Left lung (tissue), 10 donors: ENCODE data around the gene RASSF5. TPM values are rescaled to one million over a fixed set of nuclear protein-coding genes. Genes with fewer than 3 reads are reported as not detected.

Experiments
- ATAC-seq: fragments of 200-7000 bp; cut with Tn5 transposase; one replicate; pipeline ENCODE4 v1.9.1; 2020; ENCODE audit warnings: moderate library complexity
- DNase-seq, 4 donors: peaks; one replicate each; pipeline ENCODE4 v3.0.0-alpha.2; 2013 to 2020
- H3K27ac ChIP-seq, 2 donors: fragments of 200-600 bp; sonication (generic) in 1 of 2; one replicate each; pipeline versions ENCODE4 v1.5.0 to v1.8.0; 2020 to 2021
- H3K27me3 ChIP-seq, 2 donors: fragments of 200-600 bp; sonication (generic) in 1 of 2; one replicate each; pipeline versions ENCODE4 v1.5.0 to v1.8.0; 2020 to 2021
- H3K36me3 ChIP-seq, 2 donors: fragments of 200-600 bp; sonication (generic) in 1 of 2; one replicate each; pipeline versions ENCODE4 v1.5.0 to v1.8.0; 2020 to 2021
- H3K4me1 ChIP-seq, 2 donors: fragments of 200-600 bp; one replicate each; pipeline ENCODE4 v1.8.0; 2021
- H3K4me3 ChIP-seq, 2 donors: fragments of 200-600 bp; sonication (generic) in 1 of 2; one replicate each; pipeline versions ENCODE4 v1.5.0 to v1.8.0; 2020 to 2021; ENCODE audit warnings: mild to moderate bottlenecking in 1 of 2
- H3K9me3 ChIP-seq, 2 donors: fragments of 200-600 bp; sonication (generic) in 1 of 2; one replicate each; pipeline versions ENCODE4 v1.5.0 to v1.8.0; 2020 to 2021
- CTCF ChIP-seq, 2 donors: fragments of 200-600 bp; sonication (generic) in 1 of 2; IDR thresholded peaks; one replicate each; pipeline versions ENCODE4 v1.5.0 to v1.8.0; 2021; ENCODE audit warnings: antibody characterized with exemption in 2 of 2
- intact Hi-C, 2 donors: fragments of 100-400 bp; cut with DNase I; formaldehyde crosslinking; loops; one replicate each; pipeline versions ENCODE4 v1.11.2 to v1.14.2; 2022
- polyA plus RNA-seq, 6 donors: library from polyadenylated mRNA; unstranded; fragments of 120-200 nt; gene quantifications; one replicate each; pipeline ENCODE4 v1.2.1, GENCODE V29; 2013; ENCODE audit not compliant: insufficient read length in 6 of 6
- total RNA-seq, 2 donors: library from RNA; stranded (reverse); fragmentation: NEBNext Ultra II Directional; extraction: Animal tissue kit (Norgen Biotek cat#: 25700); gene quantifications; one replicate each; pipeline ENCODE4 v1.2.1, GENCODE V29; 2021
- donor health status: DM: no; HTN: yes; CAD: no.
- donor health status: DM: no; HTN: no; CAD: no.

Gene RASSF5
- total and polyA plus RNA-seq, 8 donors, result 5.8 to 40.9 (median 11.6) TPM

- intact Hi-C loops, result loop anchor here in 1 of 2 donors (5.0 kb wide), 2 partner anchors 37 to 97 kb away; no protein-coding TSS in a partner anchor
- H3K4me1 ChIP-seq, result peaks cover 0 to 74% of the 10 kb centered on the region in 2 donors
- H3K27me3 ChIP-seq, result no peaks in the 10 kb centered on the region
- H3K36me3 ChIP-seq, result peaks cover 0 to 67% of the 10 kb centered on the region in 2 donors
- H3K27ac ChIP-seq, result peak overlapping the region in 1 of 2 donors; percentile 20
- TF ChIP-seq CTCF (IDR thresholded peaks at IDR 0.05), result no peak
- DNase-seq (no peak), ATAC-seq (no peak)
- no peaks in the 10 kb centered on the region for H3K9me3 ChIP-seq
- H3K4me3 ChIP-seq, result no peak overlapping the region
Measured at GRCh38 chr1:206584683-206585082, 77.4 kb downstream of the RASSF5 start.

GRCh38 chr1:206586501-206587445 lies 79.4 kb downstream of the RASSF5 start:
- intact Hi-C loops, result loop anchor here in 1 of 2 donors (5.0 kb wide), 1 partner anchor 99 kb away; no protein-coding TSS in a partner anchor
- no peak for TF ChIP-seq CTCF (IDR thresholded peaks at IDR 0.05)
- peaks cover 4 to 64% of the 10 kb centered on the region in 2 donors for H3K4me1 ChIP-seq
- no peak overlapping the region for H3K27ac ChIP-seq
- DNase-seq, result peak in 1 of 4 donors; percentile 37
- peaks cover 0 to 81% of the 10 kb centered on the region in 2 donors for H3K36me3 ChIP-seq
- H3K27me3 ChIP-seq, result no peaks in the 10 kb centered on the region
- H3K9me3 ChIP-seq, result no peaks in the 10 kb centered on the region
- no peak for ATAC-seq
- H3K4me3 ChIP-seq, result no peak overlapping the region

- Histone ChIP-seq H3K27ac (peak overlapping the region in 1 of 2 donors; percentile 3), H3K27me3 (no peaks in the 10 kb centered on the region), H3K9me3 (no peaks in the 10 kb centered on the region), H3K4me3 (no peak overlapping the region), H3K36me3 (peaks cover 0 to 92% of the 10 kb centered on the region in 2 donors), H3K4me1 (peaks cover 4 to 53% of the 10 kb centered on the region in 2 donors)
- DNase-seq (no peak), ATAC-seq (no peak)
- intact Hi-C loops, result loop anchor here in 1 of 2 donors (5.0 kb wide), 1 partner anchor 101 kb away; no protein-coding TSS in a partner anchor
- no peak for TF ChIP-seq CTCF (IDR thresholded peaks at IDR 0.05)
Measured at GRCh38 chr1:206587904-206588303, 80.6 kb downstream of the RASSF5 start.

- Histone ChIP-seq H3K27ac (peak overlapping the region; percentile 3 to 28), H3K9me3 (no peaks in the 10 kb centered on the region), H3K36me3 (peaks cover 0 to 90% of the 10 kb centered on the region in 2 donors)
Measured at GRCh38 chr1:206588492-206588891, 81.2 kb downstream of the RASSF5 start.

More at GRCh38 chr1:206588492-206588891, 81.2 kb downstream of the RASSF5 start:
- Histone ChIP-seq H3K4me3 (no peak overlapping the region), H3K27me3 (no peaks in the 10 kb centered on the region), H3K4me1 (peaks cover 4 to 47% of the 10 kb centered on the region in 2 donors)
- ATAC-seq, result no peak
- intact Hi-C loops, result loop anchor here in 1 of 2 donors (5.0 kb wide), 1 partner anchor 101 kb away; no protein-coding TSS in a partner anchor
- no peak for DNase-seq
- TF ChIP-seq CTCF (IDR thresholded peaks at IDR 0.05), result no peak
